ENCODE measurements around the gene EXOC2.

GRCh38 chr6:693723-694009 lies 727 bp upstream of the EXOC2 start:
- TF ChIP-seq ZBTB33 (IDR thresholded peaks at IDR 0.05; ENCODE audit: extremely low read depth, insufficient replicate concordance, low read length), result no peak
- TF ChIP-seq, protein P1, sequence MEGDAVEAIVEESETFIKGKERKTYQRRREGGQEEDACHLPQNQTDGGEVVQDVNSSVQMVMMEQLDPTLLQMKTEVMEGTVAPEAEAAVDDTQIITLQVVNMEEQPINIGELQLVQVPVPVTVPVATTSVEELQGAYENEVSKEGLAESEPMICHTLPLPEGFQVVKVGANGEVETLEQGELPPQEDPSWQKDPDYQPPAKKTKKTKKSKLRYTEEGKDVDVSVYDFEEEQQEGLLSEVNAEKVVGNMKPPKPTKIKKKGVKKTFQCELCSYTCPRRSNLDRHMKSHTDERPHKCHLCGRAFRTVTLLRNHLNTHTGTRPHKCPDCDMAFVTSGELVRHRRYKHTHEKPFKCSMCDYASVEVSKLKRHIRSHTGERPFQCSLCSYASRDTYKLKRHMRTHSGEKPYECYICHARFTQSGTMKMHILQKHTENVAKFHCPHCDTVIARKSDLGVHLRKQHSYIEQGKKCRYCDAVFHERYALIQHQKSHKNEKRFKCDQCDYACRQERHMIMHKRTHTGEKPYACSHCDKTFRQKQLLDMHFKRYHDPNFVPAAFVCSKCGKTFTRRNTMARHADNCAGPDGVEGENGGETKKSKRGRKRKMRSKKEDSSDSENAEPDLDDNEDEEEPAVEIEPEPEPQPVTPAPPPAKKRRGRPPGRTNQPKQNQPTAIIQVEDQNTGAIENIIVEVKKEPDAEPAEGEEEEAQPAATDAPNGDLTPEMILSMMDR (IDR thresholded peaks at IDR 0.05 in 2 of 3, conservative IDR thresholded peaks at IDR 0.05 in 1 of 3; ENCODE audit: borderline replicate concordance in 1 of 3, insufficient read depth in 1 of 3, low read depth in 2 of 3, low read length in 2 of 3), result no peak
- no peak for TF ChIP-seq POLR2AphosphoS5 (IDR thresholded peaks at IDR 0.05; ENCODE audit: low read depth, low read length)
- TF ChIP-seq, protein P2, sequence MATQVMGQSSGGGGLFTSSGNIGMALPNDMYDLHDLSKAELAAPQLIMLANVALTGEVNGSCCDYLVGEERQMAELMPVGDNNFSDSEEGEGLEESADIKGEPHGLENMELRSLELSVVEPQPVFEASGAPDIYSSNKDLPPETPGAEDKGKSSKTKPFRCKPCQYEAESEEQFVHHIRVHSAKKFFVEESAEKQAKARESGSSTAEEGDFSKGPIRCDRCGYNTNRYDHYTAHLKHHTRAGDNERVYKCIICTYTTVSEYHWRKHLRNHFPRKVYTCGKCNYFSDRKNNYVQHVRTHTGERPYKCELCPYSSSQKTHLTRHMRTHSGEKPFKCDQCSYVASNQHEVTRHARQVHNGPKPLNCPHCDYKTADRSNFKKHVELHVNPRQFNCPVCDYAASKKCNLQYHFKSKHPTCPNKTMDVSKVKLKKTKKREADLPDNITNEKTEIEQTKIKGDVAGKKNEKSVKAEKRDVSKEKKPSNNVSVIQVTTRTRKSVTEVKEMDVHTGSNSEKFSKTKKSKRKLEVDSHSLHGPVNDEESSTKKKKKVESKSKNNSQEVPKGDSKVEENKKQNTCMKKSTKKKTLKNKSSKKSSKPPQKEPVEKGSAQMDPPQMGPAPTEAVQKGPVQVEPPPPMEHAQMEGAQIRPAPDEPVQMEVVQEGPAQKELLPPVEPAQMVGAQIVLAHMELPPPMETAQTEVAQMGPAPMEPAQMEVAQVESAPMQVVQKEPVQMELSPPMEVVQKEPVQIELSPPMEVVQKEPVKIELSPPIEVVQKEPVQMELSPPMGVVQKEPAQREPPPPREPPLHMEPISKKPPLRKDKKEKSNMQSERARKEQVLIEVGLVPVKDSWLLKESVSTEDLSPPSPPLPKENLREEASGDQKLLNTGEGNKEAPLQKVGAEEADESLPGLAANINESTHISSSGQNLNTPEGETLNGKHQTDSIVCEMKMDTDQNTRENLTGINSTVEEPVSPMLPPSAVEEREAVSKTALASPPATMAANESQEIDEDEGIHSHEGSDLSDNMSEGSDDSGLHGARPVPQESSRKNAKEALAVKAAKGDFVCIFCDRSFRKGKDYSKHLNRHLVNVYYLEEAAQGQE (IDR thresholded peaks at IDR 0.05; ENCODE audit: low read depth), result no peak
- TF ChIP-seq POLR2A (IDR thresholded peaks at IDR 0.05; ENCODE audit: borderline replicate concordance, extremely low read depth, insufficient read depth, insufficient read length), result no peak
- TF ChIP-seq EZH2 (IDR thresholded peaks at IDR 0.05), result no peak
- TF ChIP-seq EZH2phosphoT487 (IDR thresholded peaks at IDR 0.05; ENCODE audit: borderline replicate concordance), result no peak

Measured in HCT116 (cell line).